ENCODE measurements around the gene ETFA.

Gene ETFA

DNA sequence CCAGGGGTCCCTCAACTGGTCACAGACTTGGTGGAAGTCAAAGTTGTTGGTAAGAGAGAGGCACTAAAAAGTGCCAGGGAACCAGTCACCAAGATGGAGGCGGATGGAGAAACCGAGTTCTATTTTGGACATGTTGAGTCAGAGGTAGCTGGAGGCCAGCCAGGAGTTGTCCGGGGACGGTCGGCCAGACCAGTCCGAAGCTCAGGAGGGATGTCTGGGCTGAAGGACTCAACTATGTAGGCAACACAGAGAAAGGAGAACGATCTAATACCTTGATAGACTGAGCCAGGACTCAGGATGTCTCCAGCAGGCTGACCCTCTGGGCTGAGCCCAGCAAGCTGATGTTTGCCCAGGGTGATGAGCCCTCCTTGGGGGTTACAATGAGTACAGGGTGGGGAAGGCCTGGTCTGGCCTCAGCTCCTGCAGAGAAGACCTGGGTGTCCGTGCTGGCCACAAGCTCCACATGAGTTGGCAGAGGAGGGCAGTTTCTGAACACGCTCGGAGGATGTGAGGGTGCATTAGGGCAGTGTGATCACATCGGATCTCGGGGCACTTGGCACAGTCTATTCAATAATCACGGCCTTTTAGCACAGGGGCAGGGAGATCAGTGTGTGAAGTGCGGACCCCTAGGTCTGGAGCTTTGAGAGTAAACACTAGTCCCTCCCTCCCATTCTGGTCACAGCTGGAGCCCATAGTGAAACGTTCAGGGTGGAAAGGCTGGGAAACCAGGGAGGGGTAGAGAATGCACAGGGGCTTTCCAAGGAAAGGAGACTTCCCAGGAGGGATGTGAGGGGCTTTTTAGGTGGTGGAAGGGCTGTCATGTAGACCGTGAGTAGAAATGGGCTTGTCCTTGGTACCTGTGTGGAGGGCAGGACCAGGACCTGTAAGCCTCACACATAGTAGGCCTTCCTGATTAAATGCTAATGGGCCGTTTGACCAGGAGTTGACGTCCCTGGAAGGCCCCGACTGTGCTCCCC, 111.9 kb downstream of the ETFA start:
- DNase-seq (ENCODE audit: low read depth) = peak; percentile 75
- TF ChIP-seq, protein P1, sequence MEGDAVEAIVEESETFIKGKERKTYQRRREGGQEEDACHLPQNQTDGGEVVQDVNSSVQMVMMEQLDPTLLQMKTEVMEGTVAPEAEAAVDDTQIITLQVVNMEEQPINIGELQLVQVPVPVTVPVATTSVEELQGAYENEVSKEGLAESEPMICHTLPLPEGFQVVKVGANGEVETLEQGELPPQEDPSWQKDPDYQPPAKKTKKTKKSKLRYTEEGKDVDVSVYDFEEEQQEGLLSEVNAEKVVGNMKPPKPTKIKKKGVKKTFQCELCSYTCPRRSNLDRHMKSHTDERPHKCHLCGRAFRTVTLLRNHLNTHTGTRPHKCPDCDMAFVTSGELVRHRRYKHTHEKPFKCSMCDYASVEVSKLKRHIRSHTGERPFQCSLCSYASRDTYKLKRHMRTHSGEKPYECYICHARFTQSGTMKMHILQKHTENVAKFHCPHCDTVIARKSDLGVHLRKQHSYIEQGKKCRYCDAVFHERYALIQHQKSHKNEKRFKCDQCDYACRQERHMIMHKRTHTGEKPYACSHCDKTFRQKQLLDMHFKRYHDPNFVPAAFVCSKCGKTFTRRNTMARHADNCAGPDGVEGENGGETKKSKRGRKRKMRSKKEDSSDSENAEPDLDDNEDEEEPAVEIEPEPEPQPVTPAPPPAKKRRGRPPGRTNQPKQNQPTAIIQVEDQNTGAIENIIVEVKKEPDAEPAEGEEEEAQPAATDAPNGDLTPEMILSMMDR (conservative IDR thresholded peaks at IDR 0.05; ENCODE audit: low read length) = no peak
- H3K4me3 ChIP-seq (ENCODE audit: low read length) = no peak overlapping the region

DNA sequence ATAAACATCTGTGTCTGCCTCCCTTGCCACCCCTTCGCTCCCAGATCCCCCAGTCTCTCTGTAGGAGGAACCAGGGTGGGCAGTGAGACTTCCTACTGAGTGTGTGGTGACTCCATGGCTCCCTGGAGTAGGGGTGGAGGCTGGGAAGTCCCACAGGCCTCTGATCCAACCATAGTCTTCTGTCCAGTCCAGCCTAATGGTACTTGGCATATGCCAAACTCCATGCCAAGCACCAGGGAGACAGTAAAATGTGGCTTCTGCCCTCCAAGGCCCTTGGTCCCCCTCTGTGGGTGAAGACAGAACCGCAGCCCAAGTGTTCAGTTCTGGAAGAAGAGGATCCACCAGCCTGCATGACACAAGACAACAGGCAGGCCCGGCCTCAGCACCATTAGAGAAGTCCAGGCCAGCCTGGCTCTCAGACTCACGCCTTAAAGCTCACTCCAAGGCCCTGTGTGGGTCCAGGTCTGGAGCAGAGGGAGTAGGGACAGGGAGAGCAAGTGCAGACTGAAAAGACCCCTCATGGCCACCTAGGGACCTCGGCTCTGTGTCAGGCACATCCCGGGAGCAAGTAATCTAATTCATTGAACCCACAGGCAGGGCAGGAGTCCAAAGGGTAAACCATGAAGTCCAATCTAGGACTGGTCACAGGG, 112.7 kb downstream of the ETFA start:
- H3K4me3 ChIP-seq (ENCODE audit: low read length) = no peak overlapping the region
- TF ChIP-seq, protein P1 (conservative IDR thresholded peaks at IDR 0.05; ENCODE audit: low read length) = no peak
- no peak for DNase-seq (ENCODE audit: low read depth)

- TF ChIP-seq, protein P1 (conservative IDR thresholded peaks at IDR 0.05; ENCODE audit: low read length) = no peak
- no peak for DNase-seq (ENCODE audit: low read depth)
- no peak overlapping the region for H3K4me3 ChIP-seq (ENCODE audit: low read length)
These were observed 113.4 kb downstream of the ETFA start for GRCh38 chr15:76197703-76198455.

- DNase-seq (ENCODE audit: low read depth) = peak; percentile 93
- TF ChIP-seq, protein P1 (conservative IDR thresholded peaks at IDR 0.05; ENCODE audit: low read length) = no peak
- H3K4me3 ChIP-seq (ENCODE audit: low read length) = no peak overlapping the region
These were observed 114.7 kb downstream of the ETFA start for GRCh38 chr15:76196269-76197231.

GRCh38 chr15:76195506-76196268, 115.6 kb downstream of the ETFA start:
- H3K4me3 ChIP-seq (ENCODE audit: low read length) = no peak overlapping the region
- TF ChIP-seq, protein P1 (conservative IDR thresholded peaks at IDR 0.05; ENCODE audit: low read length) = no peak
- no peak for DNase-seq (ENCODE audit: low read depth)
